ENCODE measurements around the gene ZDHHC14.

ZDHHC14 gene

GRCh38 chr6:157668713-157669112 lies 287.7 kb downstream of the ZDHHC14 start:
- no peak overlapping the region for H3K4me3 ChIP-seq (ENCODE audit: low read depth, low read length)
- TF ChIP-seq, protein P1, sequence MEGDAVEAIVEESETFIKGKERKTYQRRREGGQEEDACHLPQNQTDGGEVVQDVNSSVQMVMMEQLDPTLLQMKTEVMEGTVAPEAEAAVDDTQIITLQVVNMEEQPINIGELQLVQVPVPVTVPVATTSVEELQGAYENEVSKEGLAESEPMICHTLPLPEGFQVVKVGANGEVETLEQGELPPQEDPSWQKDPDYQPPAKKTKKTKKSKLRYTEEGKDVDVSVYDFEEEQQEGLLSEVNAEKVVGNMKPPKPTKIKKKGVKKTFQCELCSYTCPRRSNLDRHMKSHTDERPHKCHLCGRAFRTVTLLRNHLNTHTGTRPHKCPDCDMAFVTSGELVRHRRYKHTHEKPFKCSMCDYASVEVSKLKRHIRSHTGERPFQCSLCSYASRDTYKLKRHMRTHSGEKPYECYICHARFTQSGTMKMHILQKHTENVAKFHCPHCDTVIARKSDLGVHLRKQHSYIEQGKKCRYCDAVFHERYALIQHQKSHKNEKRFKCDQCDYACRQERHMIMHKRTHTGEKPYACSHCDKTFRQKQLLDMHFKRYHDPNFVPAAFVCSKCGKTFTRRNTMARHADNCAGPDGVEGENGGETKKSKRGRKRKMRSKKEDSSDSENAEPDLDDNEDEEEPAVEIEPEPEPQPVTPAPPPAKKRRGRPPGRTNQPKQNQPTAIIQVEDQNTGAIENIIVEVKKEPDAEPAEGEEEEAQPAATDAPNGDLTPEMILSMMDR (IDR thresholded peaks at IDR 0.05; ENCODE audit: low read depth, low read length): no peak

- no peak overlapping the region; the same call in 1 of the 2 replicates for H3K4me3 ChIP-seq (ENCODE audit: low read depth, low read length)
These were observed 288.3 kb downstream of the ZDHHC14 start for GRCh38 chr6:157669323-157669722.

GRCh38 chr6:157669747-157670216 lies 288.8 kb downstream of the ZDHHC14 start:
- peak overlapping the region; percentile 23; the same call in 1 of the 2 replicates for H3K4me3 ChIP-seq (ENCODE audit: low read depth, low read length)
- TF ChIP-seq, protein P1 (IDR thresholded peaks at IDR 0.05; ENCODE audit: low read depth, low read length): no peak

More at GRCh38 chr6:157669323-157669722, 288.3 kb downstream of the ZDHHC14 start:
- TF ChIP-seq, protein P1 (IDR thresholded peaks at IDR 0.05; ENCODE audit: low read depth, low read length): no peak

GRCh38 chr6:157670466-157671186 lies 289.6 kb downstream of the ZDHHC14 start:
- TF ChIP-seq, protein P1 (IDR thresholded peaks at IDR 0.05; ENCODE audit: low read depth, low read length): no peak
- H3K4me3 ChIP-seq (ENCODE audit: low read depth, low read length): no peak overlapping the region

GRCh38 chr6:157672726-157673412 lies 291.9 kb downstream of the ZDHHC14 start:
- TF ChIP-seq, protein P1 (IDR thresholded peaks at IDR 0.05; ENCODE audit: low read depth, low read length): no peak
- H3K4me3 ChIP-seq (ENCODE audit: low read depth, low read length): no peak overlapping the region

- TF ChIP-seq, protein P1 (IDR thresholded peaks at IDR 0.05; ENCODE audit: low read depth, low read length): no peak
- H3K4me3 ChIP-seq (ENCODE audit: low read depth, low read length): no peak overlapping the region
These were observed 292.6 kb downstream of the ZDHHC14 start for GRCh38 chr6:157673596-157673995.

DNA sequence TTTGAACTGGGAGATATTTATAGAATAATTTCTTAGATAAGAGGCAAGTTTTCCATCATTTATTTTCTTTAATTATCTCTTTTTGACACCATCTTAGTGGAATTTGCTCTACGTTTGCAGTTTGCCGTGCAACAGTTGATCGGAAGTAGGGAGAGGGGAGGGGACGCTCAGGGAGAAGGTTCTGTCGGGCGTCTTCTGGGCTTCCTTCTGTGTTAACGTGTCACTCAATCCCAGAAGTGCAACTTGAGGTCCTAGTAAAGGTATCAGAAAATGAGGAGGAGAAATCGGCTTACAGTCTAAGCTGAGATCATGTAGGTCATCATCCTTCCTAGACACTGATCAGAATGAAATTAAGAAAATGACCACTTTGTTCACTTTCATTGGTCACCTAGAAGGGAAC lies 293.1 kb downstream of the ZDHHC14 start:
- no peak overlapping the region for H3K4me3 ChIP-seq (ENCODE audit: low read depth, low read length)
- TF ChIP-seq, protein P1 (IDR thresholded peaks at IDR 0.05; ENCODE audit: low read depth, low read length): no peak
